WTC11 (cell line): Measurements from ENCODE around the gene SMCO1. TPM values are rescaled to one million over a fixed set of nuclear protein-coding genes. Genes with fewer than 3 reads are reported as not detected.

Experiments
- ATAC-seq: fragments of 200-7000 bp; cut with Tn5 transposase; 2 replicates; pipeline ENCODE4 v1.10.0; 2021; ENCODE audit warnings: mild to moderate bottlenecking, moderate library complexity
- CTCF ChIA-PET: fragments of 300-600 bp; sonication (Branson Sonifier 250); formaldehyde crosslinking; loops from one replicate; lab custom pipeline; 2021; ENCODE audit warnings: antibody characterized with exemption; lab: Charles Lee
- POLR2A ChIA-PET: fragments of 350-600 bp; sonication (Branson Sonifier 250); formaldehyde crosslinking; loops from one replicate; lab custom pipeline; 2021; ENCODE audit warnings: antibody characterized with exemption; lab: Charles Lee
- DNase-seq: peaks from one replicate; pipeline ENCODE4 v3.0.0; 2021; ENCODE audit warnings: low spot score
- H3K27ac Mint-ChIP-seq: 2 replicates; pipeline ENCODE4 v1.8.0; 2021; ENCODE audit warnings: mixed read lengths
- H3K27me3 Mint-ChIP-seq: 2 replicates; pipeline ENCODE4 v1.8.0; 2021; ENCODE audit warnings: low read depth, mild to moderate bottlenecking, moderate library complexity, mixed read lengths
- H3K36me3 Mint-ChIP-seq: 2 replicates; pipeline ENCODE4 v1.8.0; 2021; ENCODE audit warnings: mixed read lengths
- H3K4me1 Mint-ChIP-seq: 2 replicates; pipeline ENCODE4 v1.8.0; 2022; ENCODE audit warnings: mixed read lengths
- H3K4me3 Mint-ChIP-seq: 2 replicates; pipeline ENCODE4 v1.8.0; 2021; ENCODE audit warnings: mild to moderate bottlenecking, moderate library complexity, mixed read lengths
- H3K9me3 Mint-ChIP-seq: 2 replicates; pipeline ENCODE4 v1.8.0; 2021; ENCODE audit warnings: mixed read lengths
- CREB1 ChIP-seq: sonication (generic); formaldehyde crosslinking; IDR thresholded peaks from 2 replicates; pipeline ENCODE4 v1.8.0; 2023; ENCODE audit warnings: mild to moderate bottlenecking, missing genetic modification reagents
- FOXJ3 ChIP-seq: sonication (generic); formaldehyde crosslinking; IDR thresholded peaks from 2 replicates; pipeline ENCODE4 v1.9.0; 2021; ENCODE audit warnings: missing genetic modification reagents, mild to moderate bottlenecking, borderline replicate concordance
- IRF2 ChIP-seq: sonication (generic); formaldehyde crosslinking; IDR thresholded peaks from 2 replicates; pipeline ENCODE4 v1.8.0; 2022; ENCODE audit warnings: low read depth, missing genetic modification reagents, borderline replicate concordance
- NFYB ChIP-seq: sonication (generic); formaldehyde crosslinking; conservative IDR thresholded peaks from 2 replicates; pipeline ENCODE4 v1.8.0; 2022; ENCODE audit warnings: low read depth, missing genetic modification reagents
- NR3C1 ChIP-seq: sonication (generic); formaldehyde crosslinking; conservative IDR thresholded peaks from 2 replicates; pipeline ENCODE4 v1.8.1; 2023; ENCODE audit warnings: low read depth, mild to moderate bottlenecking, missing genetic modification reagents
- RELA ChIP-seq: sonication (generic); formaldehyde crosslinking; IDR thresholded peaks from 2 replicates; pipeline ENCODE4 v1.8.1; 2022; ENCODE audit warnings: missing genetic modification reagents, mild to moderate bottlenecking, borderline replicate concordance
- TEAD1 ChIP-seq: sonication (generic); formaldehyde crosslinking; IDR thresholded peaks from 2 replicates; pipeline ENCODE4 v1.8.0; 2022; ENCODE audit warnings: mild to moderate bottlenecking, missing genetic modification reagents
- TP53 ChIP-seq: sonication (generic); formaldehyde crosslinking; IDR thresholded peaks from 2 replicates; pipeline ENCODE4 v1.8.1; 2023; ENCODE audit warnings: mild to moderate bottlenecking, missing genetic modification reagents
- ZNF232 ChIP-seq: sonication (generic); formaldehyde crosslinking; IDR thresholded peaks from 2 replicates; pipeline ENCODE4 v1.8.0; 2022; ENCODE audit warnings: mild to moderate bottlenecking, missing genetic modification reagents
- ZNF263 ChIP-seq: sonication (generic); formaldehyde crosslinking; IDR thresholded peaks from 2 replicates; pipeline ENCODE4 v1.8.1; 2022; ENCODE audit warnings: low read depth, mild to moderate bottlenecking, moderate library complexity, missing genetic modification reagents
- ZNF416 ChIP-seq: fragments of 250-450 bp; sonication (Bioruptor Pico); IDR thresholded peaks from 2 replicates; pipeline ENCODE4 v1.9.0; 2021; ENCODE audit warnings: mild to moderate bottlenecking, inconsistent platforms
- ZNF423 ChIP-seq: fragments of 250-450 bp; sonication (Bioruptor Pico); IDR thresholded peaks from 2 replicates; pipeline ENCODE4 v2.1.2; 2022; ENCODE audit warnings: mild to moderate bottlenecking, moderate library complexity
- total RNA-seq: library from RNA; stranded (reverse); gene quantifications from 3 replicates; pipeline ENCODE4 v1.2.3, GENCODE V29; 2021
- TF ChIP-seq, protein P1 (sequence below): sonication (generic); formaldehyde crosslinking; IDR thresholded peaks from 2 replicates; pipeline ENCODE4 v1.8.1; 2022; ENCODE audit warnings: low read depth, mild to moderate bottlenecking, moderate library complexity, missing genetic modification reagents, borderline replicate concordance
- TF ChIP-seq, protein P2 (sequence below): sonication (generic); formaldehyde crosslinking; IDR thresholded peaks from 2 replicates; pipeline ENCODE4 v1.8.1; 2023; ENCODE audit warnings: mild to moderate bottlenecking, missing genetic modification reagents
- TF ChIP-seq, protein P3 (sequence below): fragments of 250-450 bp; sonication (Bioruptor Pico); IDR thresholded peaks from 2 replicates; pipeline ENCODE4 v1.9.0; 2021; ENCODE audit warnings: moderate library complexity, mild to moderate bottlenecking, inconsistent platforms, borderline replicate concordance
- TF ChIP-seq, protein P4 (sequence below): sonication (generic); formaldehyde crosslinking; conservative IDR thresholded peaks from 2 replicates; pipeline ENCODE4 v1.8.1; 2023; ENCODE audit warnings: mild to moderate bottlenecking, low read depth, missing genetic modification reagents, moderate library complexity
- TF ChIP-seq, protein P5 (sequence below): sonication (generic); formaldehyde crosslinking; IDR thresholded peaks from 2 replicates; pipeline ENCODE4 v1.8.0; 2022; ENCODE audit warnings: missing genetic modification reagents

Gene SMCO1
- total RNA-seq, 1 experiment from 2014 or later, result not detected

DNA sequence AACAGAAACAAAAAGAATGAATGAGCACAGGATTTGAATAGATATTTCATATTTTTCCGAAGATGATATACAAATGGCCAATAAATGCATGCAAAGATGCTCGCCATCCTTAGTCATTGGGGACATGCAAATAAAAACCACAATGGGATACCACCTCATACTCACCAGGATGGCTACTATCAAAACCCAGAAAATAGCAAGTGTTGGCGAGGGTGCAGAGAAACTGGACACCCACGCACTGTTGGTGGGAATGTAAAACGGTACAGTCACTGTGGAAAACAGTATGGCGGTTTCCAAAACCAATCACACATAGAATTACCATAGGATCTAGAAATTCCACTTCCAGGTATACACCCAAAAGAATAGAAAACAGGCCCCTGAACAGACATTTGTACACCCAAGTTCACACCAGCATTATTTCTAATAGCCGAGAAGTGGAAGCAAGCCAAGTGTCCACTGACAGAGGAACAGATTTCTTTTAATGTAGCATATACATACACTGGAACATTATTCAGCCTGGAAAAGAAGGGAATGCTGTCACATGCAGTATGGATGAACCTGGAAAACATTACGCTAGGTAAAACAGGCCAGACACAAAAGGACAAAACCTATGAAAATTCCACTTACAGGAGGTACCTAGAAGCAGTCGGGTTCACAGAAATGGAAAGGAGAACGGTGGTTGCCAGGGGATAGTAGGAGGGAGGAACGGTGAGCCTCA lies 15.2 kb downstream of the SMCO1 start (continued):
- TF ChIP-seq, protein P1, sequence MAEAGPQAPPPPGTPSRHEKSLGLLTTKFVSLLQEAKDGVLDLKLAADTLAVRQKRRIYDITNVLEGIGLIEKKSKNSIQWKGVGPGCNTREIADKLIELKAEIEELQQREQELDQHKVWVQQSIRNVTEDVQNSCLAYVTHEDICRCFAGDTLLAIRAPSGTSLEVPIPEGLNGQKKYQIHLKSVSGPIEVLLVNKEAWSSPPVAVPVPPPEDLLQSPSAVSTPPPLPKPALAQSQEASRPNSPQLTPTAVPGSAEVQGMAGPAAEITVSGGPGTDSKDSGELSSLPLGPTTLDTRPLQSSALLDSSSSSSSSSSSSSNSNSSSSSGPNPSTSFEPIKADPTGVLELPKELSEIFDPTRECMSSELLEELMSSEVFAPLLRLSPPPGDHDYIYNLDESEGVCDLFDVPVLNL (CRISPR knock-in tag), result no peak
- TF ChIP-seq FOXJ3 (CRISPR knock-in tag) (no peak), ZNF232 (CRISPR knock-in tag) (no peak)
- TF ChIP-seq, protein P2, sequence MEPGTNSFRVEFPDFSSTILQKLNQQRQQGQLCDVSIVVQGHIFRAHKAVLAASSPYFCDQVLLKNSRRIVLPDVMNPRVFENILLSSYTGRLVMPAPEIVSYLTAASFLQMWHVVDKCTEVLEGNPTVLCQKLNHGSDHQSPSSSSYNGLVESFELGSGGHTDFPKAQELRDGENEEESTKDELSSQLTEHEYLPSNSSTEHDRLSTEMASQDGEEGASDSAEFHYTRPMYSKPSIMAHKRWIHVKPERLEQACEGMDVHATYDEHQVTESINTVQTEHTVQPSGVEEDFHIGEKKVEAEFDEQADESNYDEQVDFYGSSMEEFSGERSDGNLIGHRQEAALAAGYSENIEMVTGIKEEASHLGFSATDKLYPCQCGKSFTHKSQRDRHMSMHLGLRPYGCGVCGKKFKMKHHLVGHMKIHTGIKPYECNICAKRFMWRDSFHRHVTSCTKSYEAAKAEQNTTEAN, result no peak
- TF ChIP-seq, protein P3, sequence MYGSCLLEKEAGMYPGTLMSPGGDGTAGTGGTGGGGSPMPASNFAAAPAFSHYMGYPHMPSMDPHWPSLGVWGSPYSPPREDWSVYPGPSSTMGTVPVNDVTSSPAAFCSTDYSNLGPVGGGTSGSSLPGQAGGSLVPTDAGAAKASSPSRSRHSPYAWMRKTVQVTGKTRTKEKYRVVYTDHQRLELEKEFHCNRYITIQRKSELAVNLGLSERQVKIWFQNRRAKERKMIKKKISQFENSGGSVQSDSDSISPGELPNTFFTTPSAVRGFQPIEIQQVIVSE, result no peak
- TF ChIP-seq, all 79 proteins: peak for 0

- peak overlapping the region; percentile 100 for H3K4me3 Mint-ChIP-seq
- peak overlapping the region; percentile 51 for H3K27ac Mint-ChIP-seq
- H3K9me3 Mint-ChIP-seq, result no peaks in the 10 kb centered on the region
- H3K27me3 Mint-ChIP-seq, result no peaks in the 10 kb centered on the region
- ChIA-PET POLR2A (no interaction called here), CTCF (interaction anchor here (1.4 kb wide), 1 partner anchor 13 kb away, joined by 3 read pairs; no protein-coding TSS in a partner anchor)
- H3K36me3 Mint-ChIP-seq, result peaks cover 19% of the 10 kb centered on the region
- ATAC-seq, result no peak
- no peak for TF ChIP-seq TP53 (CRISPR knock-in tag)
- TF ChIP-seq TEAD1 (CRISPR knock-in tag), result no peak
- TF ChIP-seq, protein P4, sequence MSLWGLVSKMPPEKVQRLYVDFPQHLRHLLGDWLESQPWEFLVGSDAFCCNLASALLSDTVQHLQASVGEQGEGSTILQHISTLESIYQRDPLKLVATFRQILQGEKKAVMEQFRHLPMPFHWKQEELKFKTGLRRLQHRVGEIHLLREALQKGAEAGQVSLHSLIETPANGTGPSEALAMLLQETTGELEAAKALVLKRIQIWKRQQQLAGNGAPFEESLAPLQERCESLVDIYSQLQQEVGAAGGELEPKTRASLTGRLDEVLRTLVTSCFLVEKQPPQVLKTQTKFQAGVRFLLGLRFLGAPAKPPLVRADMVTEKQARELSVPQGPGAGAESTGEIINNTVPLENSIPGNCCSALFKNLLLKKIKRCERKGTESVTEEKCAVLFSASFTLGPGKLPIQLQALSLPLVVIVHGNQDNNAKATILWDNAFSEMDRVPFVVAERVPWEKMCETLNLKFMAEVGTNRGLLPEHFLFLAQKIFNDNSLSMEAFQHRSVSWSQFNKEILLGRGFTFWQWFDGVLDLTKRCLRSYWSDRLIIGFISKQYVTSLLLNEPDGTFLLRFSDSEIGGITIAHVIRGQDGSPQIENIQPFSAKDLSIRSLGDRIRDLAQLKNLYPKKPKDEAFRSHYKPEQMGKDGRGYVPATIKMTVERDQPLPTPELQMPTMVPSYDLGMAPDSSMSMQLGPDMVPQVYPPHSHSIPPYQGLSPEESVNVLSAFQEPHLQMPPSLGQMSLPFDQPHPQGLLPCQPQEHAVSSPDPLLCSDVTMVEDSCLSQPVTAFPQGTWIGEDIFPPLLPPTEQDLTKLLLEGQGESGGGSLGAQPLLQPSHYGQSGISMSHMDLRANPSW (CRISPR knock-in tag), result no peak
- no peak for TF ChIP-seq ZNF416 (CRISPR knock-in tag)
- TF ChIP-seq, all 79 proteins: peak for 0
- no peak for DNase-seq
- peaks cover 17% of the 10 kb centered on the region for H3K4me1 Mint-ChIP-seq
Observed at GRCh38 chr3:196499061-196499460, 16.1 kb downstream of the SMCO1 start.

DNA sequence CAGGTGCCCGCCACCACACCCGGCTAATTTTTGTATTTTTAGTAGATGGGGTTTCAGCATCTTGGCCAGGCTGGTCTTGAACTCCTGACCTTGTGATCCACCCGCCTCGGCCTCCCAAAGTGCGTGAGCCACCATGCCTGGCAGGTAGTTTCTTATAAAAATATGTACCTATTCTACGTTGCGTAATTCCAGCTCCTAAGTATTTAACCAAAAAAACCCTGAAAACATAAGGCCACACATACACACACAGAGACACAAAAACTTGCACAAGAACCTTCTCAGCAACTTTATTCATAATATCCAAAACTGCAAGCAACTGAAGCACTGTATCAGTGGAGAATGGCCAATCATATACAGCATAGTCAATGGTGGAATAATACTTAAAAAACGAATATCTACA lies 16.8 kb downstream of the SMCO1 start:
- 0 out of 2 replicates have a peak overlapping the region, but pooled peaks have one; percentile 28 for H3K27ac Mint-ChIP-seq
- no peak overlapping the region for H3K4me3 Mint-ChIP-seq
- peaks cover 19% of the 10 kb centered on the region for H3K36me3 Mint-ChIP-seq
- CTCF ChIA-PET, result no interaction called here
- POLR2A ChIA-PET, result no interaction called here
- H3K9me3 Mint-ChIP-seq, result no peaks in the 10 kb centered on the region
- DNase-seq, result no peak
- H3K27me3 Mint-ChIP-seq, result no peaks in the 10 kb centered on the region
- H3K4me1 Mint-ChIP-seq, result peaks cover 17% of the 10 kb centered on the region
- no peak for ATAC-seq
- TF ChIP-seq IRF2 (CRISPR knock-in tag) (no peak), RELA (CRISPR knock-in tag) (no peak), NFYB (CRISPR knock-in tag) (no peak)

GRCh38 chr3:196496183-196496582 lies 19.0 kb downstream of the SMCO1 start:
- H3K27ac Mint-ChIP-seq, result peak overlapping the region; percentile 49
- CTCF ChIA-PET, result no interaction called here
- POLR2A ChIA-PET, result no interaction called here
- no peak for ATAC-seq
- H3K9me3 Mint-ChIP-seq, result no peaks in the 10 kb centered on the region
- H3K4me3 Mint-ChIP-seq, result no peak overlapping the region
- DNase-seq, result no peak
- peaks cover 22% of the 10 kb centered on the region for H3K36me3 Mint-ChIP-seq
- H3K27me3 Mint-ChIP-seq, result no peaks in the 10 kb centered on the region
- TF ChIP-seq ZNF263 (CRISPR knock-in tag) (no peak), ZNF416 (CRISPR knock-in tag) (no peak), CREB1 (no peak), ZNF423 (CRISPR knock-in tag) (no peak), NR3C1 (no peak)
- TF ChIP-seq, protein P5, sequence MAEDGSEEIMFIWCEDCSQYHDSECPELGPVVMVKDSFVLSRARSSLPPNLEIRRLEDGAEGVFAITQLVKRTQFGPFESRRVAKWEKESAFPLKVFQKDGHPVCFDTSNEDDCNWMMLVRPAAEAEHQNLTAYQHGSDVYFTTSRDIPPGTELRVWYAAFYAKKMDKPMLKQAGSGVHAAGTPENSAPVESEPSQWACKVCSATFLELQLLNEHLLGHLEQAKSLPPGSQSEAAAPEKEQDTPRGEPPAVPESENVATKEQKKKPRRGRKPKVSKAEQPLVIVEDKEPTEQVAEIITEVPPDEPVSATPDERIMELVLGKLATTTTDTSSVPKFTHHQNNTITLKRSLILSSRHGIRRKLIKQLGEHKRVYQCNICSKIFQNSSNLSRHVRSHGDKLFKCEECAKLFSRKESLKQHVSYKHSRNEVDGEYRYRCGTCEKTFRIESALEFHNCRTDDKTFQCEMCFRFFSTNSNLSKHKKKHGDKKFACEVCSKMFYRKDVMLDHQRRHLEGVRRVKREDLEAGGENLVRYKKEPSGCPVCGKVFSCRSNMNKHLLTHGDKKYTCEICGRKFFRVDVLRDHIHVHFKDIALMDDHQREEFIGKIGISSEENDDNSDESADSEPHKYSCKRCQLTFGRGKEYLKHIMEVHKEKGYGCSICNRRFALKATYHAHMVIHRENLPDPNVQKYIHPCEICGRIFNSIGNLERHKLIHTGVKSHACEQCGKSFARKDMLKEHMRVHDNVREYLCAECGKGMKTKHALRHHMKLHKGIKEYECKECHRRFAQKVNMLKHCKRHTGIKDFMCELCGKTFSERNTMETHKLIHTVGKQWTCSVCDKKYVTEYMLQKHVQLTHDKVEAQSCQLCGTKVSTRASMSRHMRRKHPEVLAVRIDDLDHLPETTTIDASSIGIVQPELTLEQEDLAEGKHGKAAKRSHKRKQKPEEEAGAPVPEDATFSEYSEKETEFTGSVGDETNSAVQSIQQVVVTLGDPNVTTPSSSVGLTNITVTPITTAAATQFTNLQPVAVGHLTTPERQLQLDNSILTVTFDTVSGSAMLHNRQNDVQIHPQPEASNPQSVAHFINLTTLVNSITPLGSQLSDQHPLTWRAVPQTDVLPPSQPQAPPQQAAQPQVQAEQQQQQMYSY (CRISPR knock-in tag), result no peak
- TF ChIP-seq, all 79 proteins: peak for 0
- H3K4me1 Mint-ChIP-seq, result peaks cover 17% of the 10 kb centered on the region
